ENCODE results near the gene CACNA1D.

The CACNA1D gene

DNA sequence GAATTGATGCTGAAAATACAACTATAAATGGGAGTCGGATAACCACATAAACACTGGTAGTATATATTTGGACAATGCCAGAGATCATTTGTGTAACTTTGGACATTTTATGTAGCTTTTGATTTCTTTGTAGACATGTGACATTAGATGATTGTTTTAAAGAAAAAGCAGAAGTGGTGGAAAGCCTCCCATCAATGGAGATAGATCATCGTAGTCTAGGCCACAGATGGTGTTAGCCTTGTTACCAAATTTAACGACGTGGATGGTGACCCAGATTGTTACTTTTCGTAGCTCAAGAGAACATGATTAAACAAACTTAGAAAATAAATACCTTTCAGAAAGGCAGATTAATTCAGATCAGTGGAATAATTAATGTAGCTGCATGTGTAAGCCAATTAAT, 8.8 kb downstream of the CACNA1D start:
- H2AFZ ChIP-seq (ENCODE audit: low read depth, low read length) = no peak overlapping the region

DNA sequence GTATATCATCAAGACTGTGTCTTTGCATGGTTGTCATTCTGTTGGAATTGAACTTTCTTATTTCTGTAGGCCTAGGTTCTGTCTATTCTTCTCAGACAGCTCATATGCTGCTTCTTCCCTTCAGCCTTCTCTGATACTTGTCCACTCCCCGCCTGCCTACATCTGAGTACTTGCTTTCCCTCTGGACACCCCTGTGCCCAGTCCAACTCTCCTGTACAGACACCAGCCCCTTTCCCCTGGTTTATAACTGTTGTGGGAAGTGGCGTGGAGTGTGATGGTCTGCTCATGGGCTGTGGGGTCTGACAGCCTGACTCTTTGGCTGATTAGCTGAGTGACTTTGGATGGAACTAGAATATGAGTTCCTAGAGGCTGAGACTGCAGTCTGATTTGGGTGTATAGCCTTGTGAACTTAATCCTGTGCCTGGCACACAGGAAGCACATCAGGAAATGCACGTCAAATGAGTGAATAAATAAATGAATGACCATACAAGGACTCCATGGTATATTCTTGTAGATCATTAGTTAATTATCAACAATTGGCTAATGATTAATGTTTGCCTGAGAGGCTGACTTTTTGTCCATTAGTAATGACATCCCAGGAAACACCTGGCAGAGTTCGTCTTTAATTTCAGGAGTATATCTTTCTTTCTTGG, 11.8 kb downstream of the CACNA1D start:
- H3K23ac ChIP-seq (ENCODE audit: low read length in 2 of 2) = no peak overlapping the region
- H3K4me3 ChIP-seq (ENCODE audit: insufficient read depth in 1 of 2, low read depth in 1 of 2, low read length in 2 of 2) = no peak overlapping the region
- H2BK12ac ChIP-seq (ENCODE audit: low read length in 2 of 2) = no peak overlapping the region
- no peak overlapping the region for H2AFZ ChIP-seq (ENCODE audit: low read depth, low read length)
- H2BK120ac ChIP-seq (ENCODE audit: low read depth, low read length) = no peak overlapping the region
- H4K8ac ChIP-seq (ENCODE audit: low read length) = no peak overlapping the region
- H3K9me3 ChIP-seq (ENCODE audit: control insufficient read depth, low read length) = no peaks in the 10 kb centered on the region
- no peak overlapping the region for H3K9ac ChIP-seq (ENCODE audit: low read length)
- no peaks in the 10 kb centered on the region for H3K79me1 ChIP-seq (replicated peaks; ENCODE audit: low read length, poor library complexity, severe bottlenecking)
- no peak overlapping the region for H2AK5ac ChIP-seq (ENCODE audit: low read length, severe bottlenecking)
- no peak overlapping the region for H3K4me2 ChIP-seq (ENCODE audit: low read length, poor library complexity, severe bottlenecking)
- H4K91ac ChIP-seq (ENCODE audit: low read length) = no peak overlapping the region
- H3K4me1 ChIP-seq (ENCODE audit: control insufficient read depth, insufficient read depth, low read depth, low read length) = peaks cover under 1% of the 10 kb centered on the region
- no peaks in the 10 kb centered on the region for H3K36me3 ChIP-seq (ENCODE audit: control insufficient read depth in 1 of 2, insufficient read depth in 2 of 2, low read depth in 1 of 2, low read length in 2 of 2)
- H2BK15ac ChIP-seq (ENCODE audit: low read depth, poor library complexity, severe bottlenecking) = no peak overlapping the region
- DNase-seq = no peak
- H3K14ac ChIP-seq (ENCODE audit: low read length in 2 of 2) = no peak overlapping the region
- no peak overlapping the region for H3K18ac ChIP-seq (ENCODE audit: low read depth in 1 of 2, low read length in 2 of 2)
- peaks cover 24 to 26% of the 10 kb centered on the region in 2 experiments for H3K27me3 ChIP-seq (ENCODE audit: control insufficient read depth in 1 of 2, insufficient read depth in 1 of 2, low read length in 2 of 2)
- WGBS = 60% methylated on average over 2 of the region's 4 CpGs
- no peak overlapping the region for H3K4ac ChIP-seq (ENCODE audit: low read depth in 1 of 2, low read length in 2 of 2)
- no peak overlapping the region for H2BK5ac ChIP-seq (ENCODE audit: low read depth, low read length, poor library complexity, severe bottlenecking)
- no peak overlapping the region for H3K27ac ChIP-seq (ENCODE audit: low read length, poor library complexity, severe bottlenecking)

More for the DNA sequence above, 8.8 kb downstream of the CACNA1D start:
- Histone ChIP-seq H3K9ac (ENCODE audit: low read length) (no peak overlapping the region), H3K4me3 (ENCODE audit: insufficient read depth in 1 of 2, low read depth in 1 of 2, low read length in 2 of 2) (no peak overlapping the region), H3K36me3 (ENCODE audit: control insufficient read depth in 1 of 2, insufficient read depth in 2 of 2, low read depth in 1 of 2, low read length in 2 of 2) (no peaks in the 10 kb centered on the region), H3K4me1 (ENCODE audit: control insufficient read depth, insufficient read depth, low read depth, low read length) (no peaks in the 10 kb centered on the region), H3K14ac (ENCODE audit: low read length in 2 of 2) (no peak overlapping the region), H3K27me3 (ENCODE audit: control insufficient read depth in 1 of 2, insufficient read depth in 1 of 2, low read length in 2 of 2) (peaks cover 3 to 28% of the 10 kb centered on the region in 2 experiments), H2BK120ac (ENCODE audit: low read depth, low read length) (no peak overlapping the region), H4K91ac (ENCODE audit: low read length) (no peak overlapping the region), H2BK15ac (ENCODE audit: low read depth, poor library complexity, severe bottlenecking) (no peak overlapping the region), H3K27ac (ENCODE audit: low read length, poor library complexity, severe bottlenecking) (no peak overlapping the region), H2AK5ac (ENCODE audit: low read length, severe bottlenecking) (no peak overlapping the region), H3K18ac (ENCODE audit: low read depth in 1 of 2, low read length in 2 of 2) (no peak overlapping the region), H3K79me1 (replicated peaks; ENCODE audit: low read length, poor library complexity, severe bottlenecking) (no peaks in the 10 kb centered on the region), H3K4me2 (ENCODE audit: low read length, poor library complexity, severe bottlenecking) (no peak overlapping the region), H3K23ac (ENCODE audit: low read length in 2 of 2) (no peak overlapping the region), H2BK5ac (ENCODE audit: low read depth, low read length, poor library complexity, severe bottlenecking) (no peak overlapping the region), H4K8ac (ENCODE audit: low read length) (no peak overlapping the region), H3K9me3 (ENCODE audit: control insufficient read depth, low read length) (no peaks in the 10 kb centered on the region), H3K4ac (ENCODE audit: low read depth in 1 of 2, low read length in 2 of 2) (no peak overlapping the region), H2BK12ac (ENCODE audit: low read length in 2 of 2) (no peak overlapping the region)
- no peak for DNase-seq
- WGBS = 80% methylated on average over 2 of the region's 5 CpGs

DNA sequence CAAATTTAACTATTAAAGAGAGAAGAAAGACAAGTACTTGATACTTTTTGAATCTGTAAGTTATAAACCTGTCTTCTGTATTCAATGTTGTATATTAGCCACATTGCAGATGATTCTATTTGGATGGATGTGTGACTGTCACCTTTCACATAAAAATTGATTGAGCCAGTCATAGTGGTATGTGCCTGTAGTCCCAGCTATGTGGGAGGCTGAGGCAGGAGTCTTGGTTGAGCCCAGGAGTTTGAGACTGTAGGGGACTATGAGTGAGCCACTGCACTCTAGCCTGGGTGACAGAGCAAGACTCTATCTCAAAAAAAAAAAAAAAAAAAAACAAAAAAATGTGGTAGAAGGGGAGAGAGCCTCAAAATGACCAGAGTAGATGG, 12.3 kb downstream of the CACNA1D start:
- no peaks in the 10 kb centered on the region for H3K79me1 ChIP-seq (replicated peaks; ENCODE audit: low read length, poor library complexity, severe bottlenecking)
- H2BK5ac ChIP-seq (ENCODE audit: low read depth, low read length, poor library complexity, severe bottlenecking) = no peak overlapping the region

DNA sequence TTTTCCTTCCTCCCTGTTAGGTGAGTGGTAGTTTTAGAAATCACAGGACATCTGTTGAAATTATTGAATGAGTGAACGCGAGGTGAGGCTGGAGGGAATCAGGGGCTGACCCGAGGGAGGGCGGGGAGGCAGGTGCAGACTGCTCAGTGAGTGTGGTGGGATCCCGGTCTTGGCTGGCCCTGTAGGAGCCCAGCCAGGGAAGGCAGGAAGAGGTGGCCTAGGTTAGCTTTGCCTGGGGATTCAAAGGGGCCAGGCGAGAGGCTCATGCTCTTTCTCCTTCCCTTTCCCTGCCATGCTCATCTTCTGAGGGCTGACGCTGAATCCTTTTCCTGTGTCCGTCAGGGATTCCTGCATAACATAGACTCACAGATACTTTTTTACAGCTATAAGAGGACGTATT, 15.1 kb downstream of the CACNA1D start:
- Histone ChIP-seq H2BK120ac (ENCODE audit: low read depth, low read length) (no peak overlapping the region), H3K14ac (ENCODE audit: low read length in 2 of 2) (no peak overlapping the region), H2AFZ (ENCODE audit: low read depth, low read length) (no peak overlapping the region), H3K79me1 (replicated peaks; ENCODE audit: low read length, poor library complexity, severe bottlenecking) (no peaks in the 10 kb centered on the region), H3K23ac (ENCODE audit: low read length in 2 of 2) (no peak overlapping the region), H3K4me3 (ENCODE audit: insufficient read depth in 1 of 2, low read depth in 1 of 2, low read length in 2 of 2) (no peak overlapping the region), H2BK15ac (ENCODE audit: low read depth, poor library complexity, severe bottlenecking) (no peak overlapping the region), H3K36me3 (ENCODE audit: control insufficient read depth in 1 of 2, insufficient read depth in 2 of 2, low read depth in 1 of 2, low read length in 2 of 2) (no peaks in the 10 kb centered on the region), H2AK5ac (ENCODE audit: low read length, severe bottlenecking) (no peak overlapping the region), H3K4ac (ENCODE audit: low read depth in 1 of 2, low read length in 2 of 2) (no peak overlapping the region), H3K4me1 (ENCODE audit: control insufficient read depth, insufficient read depth, low read depth, low read length) (peaks cover 2% of the 10 kb centered on the region), H4K8ac (ENCODE audit: low read length) (no peak overlapping the region), H3K9ac (ENCODE audit: low read length) (no peak overlapping the region), H2BK5ac (ENCODE audit: low read depth, low read length, poor library complexity, severe bottlenecking) (no peak overlapping the region), H3K9me3 (ENCODE audit: control insufficient read depth, low read length) (no peaks in the 10 kb centered on the region), H4K91ac (ENCODE audit: low read length) (no peak overlapping the region), H3K27me3 (ENCODE audit: control insufficient read depth in 1 of 2, insufficient read depth in 1 of 2, low read length in 2 of 2) (peaks cover 20 to 32% of the 10 kb centered on the region in 2 experiments), H3K27ac (ENCODE audit: low read length, poor library complexity, severe bottlenecking) (no peak overlapping the region), H3K4me2 (ENCODE audit: low read length, poor library complexity, severe bottlenecking) (no peak overlapping the region), H3K18ac (ENCODE audit: low read depth in 1 of 2, low read length in 2 of 2) (no peak overlapping the region), H2BK12ac (ENCODE audit: low read length in 2 of 2) (no peak overlapping the region)
- DNase-seq = no peak
- WGBS = 71% methylated on average over 6 of the region's 9 CpGs

More for the DNA sequence above, 12.3 kb downstream of the CACNA1D start:
- H3K9me3 ChIP-seq (ENCODE audit: control insufficient read depth, low read length) = no peaks in the 10 kb centered on the region
- peaks cover 2% of the 10 kb centered on the region for H3K4me1 ChIP-seq (ENCODE audit: control insufficient read depth, insufficient read depth, low read depth, low read length)
- no peak overlapping the region for H2BK120ac ChIP-seq (ENCODE audit: low read depth, low read length)
- no peak overlapping the region for H3K14ac ChIP-seq (ENCODE audit: low read length in 2 of 2)
- no peak overlapping the region for H4K91ac ChIP-seq (ENCODE audit: low read length)
- no peak for DNase-seq
- H3K18ac ChIP-seq (ENCODE audit: low read depth in 1 of 2, low read length in 2 of 2) = no peak overlapping the region
- no peak overlapping the region for H4K8ac ChIP-seq (ENCODE audit: low read length)
- H3K27me3 ChIP-seq (ENCODE audit: control insufficient read depth in 1 of 2, insufficient read depth in 1 of 2, low read length in 2 of 2) = peaks cover 25 to 28% of the 10 kb centered on the region in 2 experiments
- no peak overlapping the region for H3K9ac ChIP-seq (ENCODE audit: low read length)
- no peak overlapping the region for H3K4me2 ChIP-seq (ENCODE audit: low read length, poor library complexity, severe bottlenecking)
- no peak overlapping the region for H3K27ac ChIP-seq (ENCODE audit: low read length, poor library complexity, severe bottlenecking)
- H3K4ac ChIP-seq (ENCODE audit: low read depth in 1 of 2, low read length in 2 of 2) = no peak overlapping the region
- H3K36me3 ChIP-seq (ENCODE audit: control insufficient read depth in 1 of 2, insufficient read depth in 2 of 2, low read depth in 1 of 2, low read length in 2 of 2) = no peaks in the 10 kb centered on the region
- H2AK5ac ChIP-seq (ENCODE audit: low read length, severe bottlenecking) = no peak overlapping the region
- H2AFZ ChIP-seq (ENCODE audit: low read depth, low read length) = no peak overlapping the region
- H3K23ac ChIP-seq (ENCODE audit: low read length in 2 of 2) = no peak overlapping the region
- no peak overlapping the region for H3K4me3 ChIP-seq (ENCODE audit: insufficient read depth in 1 of 2, low read depth in 1 of 2, low read length in 2 of 2)
- H2BK12ac ChIP-seq (ENCODE audit: low read length in 2 of 2) = no peak overlapping the region
- H2BK15ac ChIP-seq (ENCODE audit: low read depth, poor library complexity, severe bottlenecking) = no peak overlapping the region

Measured in mesenchymal stem cell (in vitro differentiated cells and primary cell).